Large intestine (tissue), 12 donors: ENCODE measurements around the gene CTSW. TPM values are rescaled to one million over a fixed set of nuclear protein-coding genes. Genes with fewer than 3 reads are reported as not detected.
A peak's percentile ranks its signal among the peaks of the same experiment; 100 is the strongest.
"Not testable (repeated sequence)": the region's sequence is repeated elsewhere in the genome, so short reads cannot be mapped to it uniquely, and the experiment has no call there.

Experiments
- DNase-seq, 2 donors: peaks; one replicate each; pipeline versions ENCODE4 v3.0.0 to v3.0.0-alpha.2; 2013
- H3K27ac ChIP-seq: one replicate; pipeline ENCODE4 v1.5.1; 2013; ENCODE audit warnings: low read length
- H3K27me3 ChIP-seq: 2 replicates; pipeline ENCODE4 v1.6.1; 2013; ENCODE audit warnings: low read length; ENCODE audit not compliant: control insufficient read depth, insufficient read depth
- H3K36me3 ChIP-seq: 2 replicates; pipeline ENCODE4 v1.6.1; 2013; ENCODE audit warnings: low read length; ENCODE audit not compliant: control insufficient read depth, insufficient read depth
- H3K4me1 ChIP-seq: one replicate; pipeline ENCODE4 v1.6.1; 2013; ENCODE audit warnings: low read length; ENCODE audit not compliant: control insufficient read depth, insufficient read depth
- H3K4me3 ChIP-seq: one replicate; pipeline ENCODE4 v1.5.1; 2013; ENCODE audit warnings: low read length
- H3K9me3 ChIP-seq: one replicate; pipeline ENCODE4 v1.6.1; 2013; ENCODE audit warnings: mild to moderate bottlenecking, low read depth, low read length, moderate library complexity; ENCODE audit not compliant: control insufficient read depth
- WGBS: methylation state at CpG from one replicate; pipeline ENCODE4 v1.1.5; 2013; ENCODE audit warnings: low lambda C conversion rate; ENCODE audit not compliant: insufficient coverage; 5-methylcytosine and 5-hydroxymethylcytosine counted together
- long read RNA-seq, 11 donors: transcript quantifications; one replicate each; lab custom pipeline, GENCODE V29; 2026
- polyA plus RNA-seq: library from polyadenylated mRNA; unstranded; fragments of 120-200 nt; gene quantifications from one replicate; pipeline ENCODE4 v1.2.1, GENCODE V29; 2013

The CTSW gene, protein sequence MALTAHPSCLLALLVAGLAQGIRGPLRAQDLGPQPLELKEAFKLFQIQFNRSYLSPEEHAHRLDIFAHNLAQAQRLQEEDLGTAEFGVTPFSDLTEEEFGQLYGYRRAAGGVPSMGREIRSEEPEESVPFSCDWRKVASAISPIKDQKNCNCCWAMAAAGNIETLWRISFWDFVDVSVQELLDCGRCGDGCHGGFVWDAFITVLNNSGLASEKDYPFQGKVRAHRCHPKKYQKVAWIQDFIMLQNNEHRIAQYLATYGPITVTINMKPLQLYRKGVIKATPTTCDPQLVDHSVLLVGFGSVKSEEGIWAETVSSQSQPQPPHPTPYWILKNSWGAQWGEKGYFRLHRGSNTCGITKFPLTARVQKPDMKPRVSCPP
- polyA plus RNA-seq, result 2.4 TPM
- long read RNA-seq, donor 1, result 0 reads
- long read RNA-seq, donor 2, partial matches to known transcripts, result 0 of 1 reads
- long read RNA-seq, donor 2, other reads (novel, unspliced or antisense), result 0 of 1 reads
- long read RNA-seq, donor 3, result 0 reads
- long read RNA-seq, donor 4, result 0 reads
- long read RNA-seq, donor 5, partial matches to known transcripts, result 0 of 1 reads
- long read RNA-seq, donor 5, other reads (novel, unspliced or antisense), result 0 of 1 reads
- long read RNA-seq, donor 6, partial matches to known transcripts, result 0 of 1 reads
- long read RNA-seq, donor 6, other reads (novel, unspliced or antisense), result 0 of 1 reads
- long read RNA-seq, donor 7, result 0 reads
- long read RNA-seq, donor 8, result 0 reads
- long read RNA-seq, donor 9, result 0 reads
- long read RNA-seq, donor 10, partial matches to known transcripts, result 0 of 1 reads
- long read RNA-seq, donor 10, other reads (novel, unspliced or antisense), result 0 of 1 reads
- long read RNA-seq, donor 11, partial matches to known transcripts, result 0 of 2 reads
- long read RNA-seq, donor 11, other reads (novel, unspliced or antisense), result 0 of 2 reads

DNA sequence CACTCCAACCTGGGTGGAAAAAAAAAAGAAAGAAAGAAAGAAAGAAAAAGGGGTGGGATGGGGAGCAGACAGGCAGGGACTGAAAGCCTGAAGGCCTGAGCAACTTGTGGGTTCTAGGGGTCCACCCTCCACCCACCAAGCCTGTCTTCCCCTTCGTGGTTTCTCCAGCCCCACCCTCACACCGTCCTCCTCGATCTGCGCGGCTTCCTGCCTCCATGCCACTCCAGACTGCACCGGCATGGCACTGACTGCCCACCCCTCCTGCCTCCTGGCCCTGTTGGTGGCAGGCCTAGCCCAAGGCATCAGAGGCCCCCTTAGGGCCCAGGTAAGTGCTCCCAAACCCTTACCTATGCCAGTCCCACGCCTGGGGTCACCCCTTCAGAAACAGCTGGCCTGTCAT is at the start of gene CTSW:
Gene CTSW, plus strand, starts transcription at position 221 of the 400 bp plus-strand sequence. Its CDS starts 18 bp downstream, at position 239.
- Histone ChIP-seq H3K27me3 (no peaks in the 10 kb centered on the region), H3K36me3 (peaks cover 26% of the 10 kb centered on the region), H3K4me1 (peaks cover 5% of the 10 kb centered on the region), H3K27ac (no peak within 1 kb of the TSS), H3K9me3 (no peaks in the 10 kb centered on the region), H3K4me3 (no peak within 1 kb of the TSS)
- no peak for DNase-seq
- no CpG with 5 or more reads among the region's 7 CpGs for WGBS

DNA sequence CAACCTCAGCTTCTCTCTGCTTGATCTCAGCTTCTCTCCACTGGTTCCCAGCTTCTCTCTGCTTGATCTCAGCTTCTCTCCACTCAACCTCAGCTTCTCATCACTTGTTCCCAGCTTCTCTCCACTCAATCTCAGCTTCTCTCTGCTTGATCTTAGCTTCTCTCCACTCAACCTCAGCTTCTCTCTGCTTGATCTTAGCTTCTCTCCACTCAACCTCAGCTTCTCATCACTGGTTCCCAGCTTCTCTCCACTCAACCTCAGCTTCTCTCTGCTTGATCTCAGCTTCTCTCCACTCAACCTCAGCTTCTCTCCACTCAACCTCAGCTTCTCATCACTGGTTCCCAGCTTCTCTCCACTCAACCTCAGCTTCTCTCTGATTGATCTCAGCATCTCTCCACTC is 47.4 kb upstream of the CTSW start:
- H3K4me1 ChIP-seq, result peaks cover 32% of the 10 kb centered on the region
- H3K36me3 ChIP-seq, H3K4me3 ChIP-seq, H3K9me3 ChIP-seq, H3K27ac ChIP-seq, H3K27me3 ChIP-seq, DNase-seq: not testable (repeated sequence)

DNA sequence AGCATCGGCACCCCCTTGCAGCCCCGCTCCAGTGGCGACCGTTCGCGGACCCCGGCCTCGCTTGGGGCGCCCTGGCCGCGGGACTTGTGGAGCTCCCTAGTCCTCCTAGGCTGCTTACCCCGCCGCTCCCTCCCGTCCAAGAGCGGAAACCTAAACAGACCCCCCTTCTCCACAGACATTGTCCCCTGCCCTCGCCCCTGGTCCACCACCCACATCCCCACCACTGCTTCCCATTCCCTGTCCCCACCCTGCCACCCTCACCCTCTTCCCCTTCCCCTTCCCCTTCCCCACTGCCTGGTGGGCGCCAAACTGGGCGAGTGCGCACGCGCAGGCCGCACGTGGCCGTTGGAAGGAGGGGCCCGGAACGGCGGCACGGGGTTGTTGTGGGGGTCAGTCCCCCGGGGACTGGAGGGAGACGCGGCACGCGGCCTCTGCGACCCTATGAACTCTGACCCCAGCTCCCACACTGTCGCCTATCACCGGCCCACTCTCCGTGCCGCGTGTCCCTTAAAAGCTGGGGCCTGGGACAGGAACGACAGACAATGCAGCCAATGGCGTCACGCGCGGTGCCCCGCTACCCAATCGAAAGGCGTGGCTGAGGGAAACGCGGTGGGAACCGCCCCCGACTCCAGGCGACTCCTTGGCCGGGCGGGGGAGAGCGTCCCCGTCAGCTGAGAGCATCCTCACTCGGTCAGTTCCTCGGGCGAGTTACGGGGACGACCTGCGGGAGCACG is 46.2 kb upstream of the CTSW start, which contains the start of gene SNX32:
Gene SNX32, plus strand, starts transcription at position 667 of the 734 bp plus-strand sequence. CDS start 103 bp downstream, outside the sequence.
- Histone ChIP-seq H3K27ac (peak within 1 kb of the TSS; percentile 9), H3K27me3 (no peaks in the 10 kb centered on the region), H3K4me3 (peak within 1 kb of the TSS; percentile 70), H3K9me3 (no peaks in the 10 kb centered on the region), H3K36me3 (no peaks in the 10 kb centered on the region), H3K4me1 (peaks cover 22% of the 10 kb centered on the region)
- no CpG with 5 or more reads among the region's 63 CpGs for WGBS
- DNase-seq, result peak; percentile 94 to 95

DNA sequence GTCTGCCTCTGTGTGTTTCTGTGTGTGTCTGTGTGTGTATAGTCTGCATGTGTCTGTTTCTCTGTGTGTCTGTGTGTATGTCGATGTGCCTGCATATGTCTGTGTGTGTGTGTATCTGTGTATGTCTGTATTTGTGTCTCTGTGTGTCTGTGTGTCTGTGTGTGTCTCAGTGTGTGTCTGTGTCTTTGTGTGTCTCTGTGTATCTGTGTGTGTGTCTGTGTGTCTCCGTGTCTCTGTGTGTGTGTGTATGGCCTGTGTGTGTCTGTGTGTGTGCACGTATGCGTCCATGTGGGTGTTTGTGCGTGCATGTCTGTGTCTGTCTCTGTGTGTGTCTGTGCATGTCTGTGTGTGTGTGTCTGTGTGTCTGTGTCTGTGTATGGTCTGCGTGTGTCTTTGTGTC is 45.4 kb upstream of the CTSW start:
- no peaks in the 10 kb centered on the region for H3K9me3 ChIP-seq
- DNase-seq, result no peak
- no peaks in the 10 kb centered on the region for H3K36me3 ChIP-seq
- no peak overlapping the region for H3K27ac ChIP-seq
- H3K4me1 ChIP-seq, result peaks cover 16% of the 10 kb centered on the region
- H3K4me3 ChIP-seq, result peak overlapping the region; percentile 70
- WGBS, result no CpG with 5 or more reads among the region's 6 CpGs
- no peaks in the 10 kb centered on the region for H3K27me3 ChIP-seq

DNA sequence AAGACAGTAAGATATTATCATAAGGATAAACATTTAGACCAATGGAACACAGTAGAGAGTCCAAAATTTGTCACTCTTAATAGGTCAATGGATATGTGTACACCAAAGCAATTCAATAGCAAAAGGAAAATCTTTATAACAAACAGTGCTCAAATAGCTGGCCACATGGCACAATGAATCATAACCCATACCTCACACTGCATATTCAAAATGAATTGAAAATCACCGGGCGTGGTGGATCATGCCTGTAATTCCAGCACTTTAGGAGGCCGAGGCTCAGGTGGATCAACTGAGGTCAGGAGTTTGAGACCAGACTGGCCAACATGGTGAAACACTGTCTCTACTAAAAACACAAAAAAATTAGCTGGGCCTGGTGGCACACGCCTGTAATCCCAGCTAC is 37.5 kb upstream of the CTSW start:
- no peaks in the 10 kb centered on the region for H3K36me3 ChIP-seq
- no peak overlapping the region for H3K27ac ChIP-seq
- peaks cover 9% of the 10 kb centered on the region for H3K4me1 ChIP-seq
- DNase-seq, result no peak
- WGBS, result 100% methylated on average over 2 of the region's 4 CpGs
- no peaks in the 10 kb centered on the region for H3K9me3 ChIP-seq
- H3K4me3 ChIP-seq, result no peak overlapping the region
- H3K27me3 ChIP-seq, result no peaks in the 10 kb centered on the region

DNA sequence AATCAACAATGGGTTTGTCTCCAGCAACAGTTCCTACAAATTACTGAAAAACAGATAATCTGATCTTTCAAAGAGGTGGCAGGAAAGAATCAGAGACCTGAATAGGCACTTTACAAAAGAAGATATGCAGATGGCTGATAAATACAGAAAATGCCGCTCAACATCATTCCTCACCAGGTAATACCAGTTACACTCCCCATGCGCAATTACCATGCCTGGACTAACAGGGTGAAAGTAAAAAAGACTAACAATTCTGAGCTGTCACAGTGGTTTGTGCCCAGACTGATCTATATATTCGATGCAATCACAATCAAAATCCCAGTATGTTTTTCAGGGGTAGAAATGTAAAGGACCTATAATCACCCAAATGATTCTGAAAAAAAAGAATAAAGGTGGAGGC is 35.8 kb upstream of the CTSW start:
- Histone ChIP-seq H3K9me3 (no peaks in the 10 kb centered on the region), H3K4me3 (no peak overlapping the region), H3K36me3 (no peaks in the 10 kb centered on the region), H3K27ac (peak overlapping the region; percentile 7), H3K4me1 (peaks cover 9% of the 10 kb centered on the region), H3K27me3 (no peaks in the 10 kb centered on the region)
- no CpG with 5 or more reads among the region's 3 CpGs for WGBS
- peak in 1 of 2 donors; percentile 49 for DNase-seq

DNA sequence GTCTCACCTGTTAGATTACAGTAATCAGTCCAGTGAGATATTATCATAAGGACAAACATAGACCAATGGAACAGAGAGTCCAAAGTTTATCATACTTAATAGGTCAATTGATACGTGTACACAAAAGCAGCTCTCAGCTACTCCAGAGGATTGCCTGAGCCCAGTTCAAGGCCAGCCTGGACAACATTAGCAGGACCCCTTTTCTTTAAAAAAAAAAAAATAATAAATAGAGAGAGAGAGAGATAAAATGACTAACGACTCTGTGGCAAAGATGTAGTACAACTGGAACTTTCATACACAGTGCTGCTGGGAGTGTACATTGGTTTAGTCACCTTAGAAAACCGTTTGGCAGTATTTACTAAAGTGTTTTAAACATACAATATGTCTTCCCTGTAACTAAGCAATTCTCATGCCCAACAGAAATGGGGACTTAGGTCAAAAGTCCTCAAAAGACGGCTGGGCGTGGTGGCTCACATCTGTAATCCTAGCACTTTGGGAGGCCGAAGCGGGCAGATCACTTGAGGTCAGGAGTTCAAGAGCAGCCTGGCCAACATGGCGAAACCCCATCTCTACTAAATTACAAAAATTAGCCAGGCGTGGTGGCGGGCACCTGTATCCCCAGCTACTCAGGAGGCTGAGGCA is 35.3 kb upstream of the CTSW start:
- no peaks in the 10 kb centered on the region for H3K36me3 ChIP-seq
- no peak overlapping the region for H3K4me3 ChIP-seq
- WGBS, result no CpG with 5 or more reads among the region's 10 CpGs
- H3K4me1 ChIP-seq, result peaks cover 12% of the 10 kb centered on the region
- H3K27me3 ChIP-seq, result no peaks in the 10 kb centered on the region
- H3K27ac ChIP-seq, result peak overlapping the region; percentile 7
- H3K9me3 ChIP-seq, result no peaks in the 10 kb centered on the region
- DNase-seq, result peak in 1 of 2 donors; percentile 73

DNA sequence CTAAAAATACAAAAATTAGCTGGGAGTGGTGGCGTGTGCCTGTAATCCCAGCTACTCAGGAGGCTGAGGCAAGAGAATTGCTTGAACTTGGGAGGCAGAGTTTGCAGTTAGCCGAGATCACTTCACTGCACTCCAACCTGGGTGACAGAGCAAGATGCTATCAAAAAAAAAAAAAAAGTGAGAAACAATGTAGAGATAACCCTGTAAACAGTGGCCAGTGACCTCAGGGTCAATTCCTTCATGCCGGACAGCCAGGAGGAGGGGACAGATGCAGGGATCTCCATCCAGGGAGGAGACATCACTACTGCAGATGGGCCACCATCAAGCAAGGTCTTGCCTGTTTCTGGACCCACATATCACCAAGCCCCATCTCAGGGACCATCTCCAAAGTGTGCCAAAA is 31.9 kb upstream of the CTSW start:
- Histone ChIP-seq H3K4me3 (no peak overlapping the region), H3K4me1 (peaks cover 42% of the 10 kb centered on the region), H3K36me3 (peaks cover 20% of the 10 kb centered on the region), H3K9me3 (peaks cover 4% of the 10 kb centered on the region), H3K27ac (no peak overlapping the region), H3K27me3 (no peaks in the 10 kb centered on the region)
- no CpG with 5 or more reads among the region's 3 CpGs for WGBS
- DNase-seq, result no peak

DNA sequence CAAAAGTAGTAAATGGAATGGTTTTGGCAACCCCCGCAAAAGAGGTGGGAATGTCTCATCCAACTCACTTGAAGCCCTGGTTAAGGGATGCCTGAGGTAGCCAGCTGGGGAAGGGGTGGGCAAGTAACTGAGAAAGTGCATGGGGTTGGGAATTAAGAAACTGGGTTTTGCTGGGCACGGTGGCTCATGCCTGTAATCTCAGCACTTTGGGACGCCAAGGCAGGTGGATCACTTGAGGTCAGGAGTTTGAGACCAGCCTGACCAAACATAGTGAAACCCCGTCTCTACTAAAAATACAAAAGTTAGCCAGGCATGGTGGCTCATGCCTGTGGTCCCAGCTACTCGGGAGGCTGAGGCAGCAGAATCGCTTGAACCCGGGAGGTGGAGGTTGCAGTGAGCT is 30.9 kb upstream of the CTSW start:
- not testable (repeated sequence) for H3K27me3 ChIP-seq
- WGBS, result no CpG with 5 or more reads among the region's 7 CpGs

More for the DNA sequence above, 30.9 kb upstream of the CTSW start:
- not testable (repeated sequence) for DNase-seq, H3K4me3 ChIP-seq, H3K27ac ChIP-seq, H3K9me3 ChIP-seq
- Histone ChIP-seq H3K4me1 (peaks cover 52% of the 10 kb centered on the region), H3K36me3 (peaks cover 29% of the 10 kb centered on the region)
